CD8-positive, alpha-beta memory T cell (primary cell): Measurements from ENCODE around the gene STK39. TPM values are rescaled to one million over a fixed set of nuclear protein-coding genes. Genes with fewer than 3 reads are reported as not detected.
A peak's percentile ranks its signal among the peaks of the same experiment; 100 is the strongest.
"Not testable (repeated sequence)": the region's sequence is repeated elsewhere in the genome, so short reads cannot be mapped to it uniquely, and the experiment has no call there.

ENCODE experiments used
- CTCF ChIA-PET: fragments of 350-600 bp; sonication (Branson Sonifier 250); formaldehyde crosslinking; loops from one replicate; lab custom pipeline; 2021; ENCODE audit warnings: antibody characterized with exemption; lab: Charles Lee
- POLR2A ChIA-PET: fragments of 350-600 bp; sonication (Branson Sonifier 250); formaldehyde crosslinking; loops from one replicate; lab custom pipeline; 2021; ENCODE audit warnings: antibody characterized with exemption; lab: Charles Lee
- DNase-seq, 5 donors: peaks; one replicate each; pipeline versions ENCODE4 v3.0.0 to v3.0.0-alpha.2; 2020 to 2022; ENCODE audit warnings: mixed read lengths in 1 of 5
- H3K27ac ChIP-seq: one replicate; pipeline ENCODE4 v1.7.0; 2013; ENCODE audit warnings: low read depth, mild to moderate bottlenecking, low read length, moderate library complexity
- H3K27me3 ChIP-seq: 2 replicates; pipeline ENCODE4 v1.7.0; 2013; ENCODE audit warnings: low read length, mild to moderate bottlenecking; ENCODE audit not compliant: insufficient read depth, poor library complexity, severe bottlenecking
- H3K36me3 ChIP-seq: 2 replicates; pipeline ENCODE4 v1.7.0; 2013; ENCODE audit warnings: mild to moderate bottlenecking, low read length, moderate library complexity; ENCODE audit not compliant: insufficient read depth
- H3K4me1 ChIP-seq: 2 replicates; pipeline ENCODE4 v1.7.0; 2013; ENCODE audit warnings: mild to moderate bottlenecking, low read length, moderate library complexity; ENCODE audit not compliant: insufficient read depth
- H3K4me3 ChIP-seq: 2 replicates; pipeline ENCODE4 v1.7.0; 2013; ENCODE audit warnings: mild to moderate bottlenecking, low read length
- H3K9me3 ChIP-seq: 2 replicates; pipeline ENCODE4 v1.7.0; 2013; ENCODE audit warnings: mild to moderate bottlenecking, low read length
- H3K27ac Mint-ChIP-seq, 8 donors: one replicate each; pipeline ENCODE4 v1.8.0; 2020 to 2021; ENCODE audit warnings: mixed read lengths in 8 of 8, mild to moderate bottlenecking in 6 of 8, inconsistent platforms in 3 of 8, moderate library complexity in 3 of 8
- H3K27me3 Mint-ChIP-seq, 2 donors: one replicate each; pipeline ENCODE4 v1.8.0; 2020 to 2021; ENCODE audit warnings: mixed read lengths in 2 of 2, mild to moderate bottlenecking in 1 of 2, moderate library complexity in 1 of 2
- H3K36me3 Mint-ChIP-seq, 3 donors: one replicate each; pipeline ENCODE4 v1.8.0; 2020 to 2021; ENCODE audit warnings: mixed read lengths in 3 of 3, inconsistent platforms in 1 of 3, mild to moderate bottlenecking in 1 of 3
- H3K4me1 Mint-ChIP-seq, 3 donors: one replicate each; pipeline ENCODE4 v1.8.0; 2020 to 2021; ENCODE audit warnings: mixed read lengths in 3 of 3, inconsistent platforms in 1 of 3, mild to moderate bottlenecking in 1 of 3
- H3K4me3 Mint-ChIP-seq, 7 donors: one replicate each; pipeline ENCODE4 v1.8.0; 2020 to 2021; ENCODE audit warnings: mixed read lengths in 7 of 7, mild to moderate bottlenecking in 6 of 7, moderate library complexity in 4 of 7, inconsistent platforms in 2 of 7
- H3K9me3 Mint-ChIP-seq, 5 donors: one replicate each; pipeline ENCODE4 v1.8.0; 2020 to 2022; ENCODE audit warnings: mixed read lengths in 5 of 5, mild to moderate bottlenecking in 3 of 5, moderate library complexity in 2 of 5, inconsistent platforms in 1 of 5
- polyA plus RNA-seq: library from polyadenylated mRNA; unstranded; fragments of 300-500 nt; fragmentation: Illumina TruSeq; gene quantifications from one replicate; pipeline ENCODE4 v1.2.3, GENCODE V29; 2021
- total RNA-seq, 2 experiments: library from RNA; stranded (reverse); gene quantifications; one replicate each; pipeline ENCODE4 v1.2.3, GENCODE V29; 2021

STK39 gene
- total and polyA plus RNA-seq, 3 experiments from 2014 or later: 11.2 to 28.3 (median 25.7) TPM

DNA sequence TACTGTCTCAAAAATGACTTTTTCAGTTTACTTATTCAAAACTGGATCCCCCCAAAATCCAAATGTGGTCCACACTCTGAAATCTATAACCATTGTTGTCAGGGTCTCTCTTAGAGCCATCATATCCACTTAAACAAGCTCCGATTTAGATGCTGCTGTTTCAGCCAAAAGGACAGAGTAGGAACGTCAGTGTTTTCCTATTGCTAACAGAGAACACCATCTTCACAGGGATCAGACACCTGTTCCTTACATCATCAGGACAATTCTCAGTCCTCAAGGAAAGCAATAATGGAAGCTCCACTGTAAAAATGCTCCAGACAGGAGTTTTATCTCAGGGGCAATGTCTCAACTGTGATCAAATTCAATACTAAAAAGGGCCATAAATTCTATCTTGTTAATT, 155.4 kb downstream of the STK39 start:
- H3K27me3 Mint-ChIP-seq: no peaks in the 10 kb centered on the region
- no peaks in the 10 kb centered on the region for H3K9me3 Mint-ChIP-seq
- Histone ChIP-seq H3K36me3 (no peaks in the 10 kb centered on the region), H3K4me3 (no peak overlapping the region), H3K9me3 (no peaks in the 10 kb centered on the region), H3K27ac (no peak overlapping the region), H3K4me1 (peaks cover 5% of the 10 kb centered on the region), H3K27me3 (no peaks in the 10 kb centered on the region)
- CTCF ChIA-PET: interaction anchor here (1.4 kb wide), 1 partner anchor 25 kb away, joined by 3 read pairs; no protein-coding TSS in a partner anchor
- POLR2A ChIA-PET: no interaction called here
- peaks cover 2 to 7% (median 4%) of the 10 kb centered on the region in 3 donors for H3K36me3 Mint-ChIP-seq
- H3K4me3 Mint-ChIP-seq: no peak overlapping the region
- H3K4me1 Mint-ChIP-seq: peaks cover 17 to 21% (median 19%) of the 10 kb centered on the region in 3 donors
- no peak for DNase-seq
- no peak overlapping the region for H3K27ac Mint-ChIP-seq

DNA sequence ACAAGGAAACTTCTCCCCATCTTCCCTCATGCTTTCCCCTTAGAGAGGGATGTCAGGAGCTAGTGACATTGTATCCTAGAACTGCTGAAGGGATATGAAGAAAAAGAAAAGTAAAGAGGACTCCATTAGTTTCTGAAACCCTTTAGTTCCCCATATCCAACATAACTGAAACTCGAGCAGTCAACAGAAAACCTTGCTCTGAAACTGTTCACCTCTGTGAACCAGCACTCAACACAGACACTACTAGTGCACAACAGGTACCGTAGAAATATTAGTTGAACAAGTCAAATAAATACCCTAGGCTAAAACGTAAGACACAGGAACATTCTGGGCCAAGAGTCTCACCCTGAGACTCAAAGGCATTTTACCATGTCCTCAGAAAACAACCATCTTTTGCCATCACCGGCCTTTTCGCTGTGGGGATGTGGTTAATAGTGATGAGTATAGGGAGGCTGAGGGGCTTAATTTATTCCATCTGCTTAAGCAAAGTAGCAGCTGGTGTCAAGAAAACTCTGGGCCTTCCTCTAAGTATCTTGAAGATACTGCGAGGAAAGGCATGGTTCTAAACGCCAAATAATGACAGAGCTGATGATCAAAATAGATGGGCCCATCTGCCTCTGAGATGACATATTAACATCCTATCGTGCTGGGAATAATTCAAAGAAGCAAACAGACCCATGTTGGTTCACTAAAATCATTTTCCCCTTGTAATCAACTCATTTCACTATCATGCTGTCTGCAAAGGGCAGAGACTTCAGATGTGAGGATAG, 156.8 kb downstream of the STK39 start:
- CTCF ChIA-PET: interaction anchor here (1.4 kb wide), 1 partner anchor 27 kb away, joined by 3 read pairs; no protein-coding TSS in a partner anchor
- no peak overlapping the region for H3K27ac ChIP-seq
- H3K36me3 Mint-ChIP-seq: peaks cover 6 to 8% (median 6%) of the 10 kb centered on the region in 3 donors

DNA sequence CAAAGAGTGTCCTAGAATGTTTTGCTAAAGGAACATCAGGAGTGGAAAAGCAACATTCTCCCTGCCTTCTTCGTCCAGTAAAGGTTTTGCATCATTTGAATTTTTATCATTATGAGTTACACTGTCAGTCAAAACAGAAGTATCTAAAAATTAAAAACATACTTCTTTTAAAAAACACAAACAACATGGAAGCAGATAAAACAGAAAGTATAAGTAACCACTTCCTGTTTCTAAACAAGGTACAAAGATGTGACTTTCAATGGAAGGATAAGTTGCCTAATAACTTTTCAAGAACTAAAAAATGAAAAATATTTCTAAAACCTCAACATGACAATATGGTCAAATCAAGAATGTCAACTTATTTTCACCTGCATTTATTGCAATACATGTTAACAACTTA, 158.2 kb downstream of the STK39 start:
- peaks cover 6 to 13% (median 12%) of the 10 kb centered on the region in 3 donors for H3K36me3 Mint-ChIP-seq
- H3K36me3 ChIP-seq: no peaks in the 10 kb centered on the region
- H3K9me3 Mint-ChIP-seq: no peaks in the 10 kb centered on the region
- no peaks in the 10 kb centered on the region for H3K27me3 Mint-ChIP-seq
- H3K27ac ChIP-seq: no peak overlapping the region
- H3K4me1 Mint-ChIP-seq: peaks cover 21 to 26% (median 24%) of the 10 kb centered on the region in 3 donors
- DNase-seq: no peak
- peak overlapping the region in 3 of 8 donors; percentile 68 to 84 (median 82) for H3K27ac Mint-ChIP-seq
- H3K4me1 ChIP-seq: peaks cover 5% of the 10 kb centered on the region
- no peaks in the 10 kb centered on the region for H3K27me3 ChIP-seq
- H3K9me3 ChIP-seq: no peaks in the 10 kb centered on the region
- ChIA-PET CTCF (no interaction called here), POLR2A (no interaction called here)
- peak overlapping the region in 5 of 7 donors; percentile 28 to 65 (median 46) for H3K4me3 Mint-ChIP-seq
- H3K4me3 ChIP-seq: no peak overlapping the region

More for the DNA sequence above, 156.8 kb downstream of the STK39 start:
- H3K9me3 ChIP-seq: no peaks in the 10 kb centered on the region
- POLR2A ChIA-PET: no interaction called here
- H3K4me1 ChIP-seq: peaks cover 5% of the 10 kb centered on the region
- Mint-ChIP-seq H3K4me1 (peaks cover 17 to 24% (median 20%) of the 10 kb centered on the region in 3 donors), H3K4me3 (no peak overlapping the region), H3K27ac (peak overlapping the region; percentile 5 to 79 (median 52)), H3K9me3 (no peaks in the 10 kb centered on the region), H3K27me3 (no peaks in the 10 kb centered on the region)
- no peaks in the 10 kb centered on the region for H3K27me3 ChIP-seq
- DNase-seq: no peak
- H3K36me3 ChIP-seq: no peaks in the 10 kb centered on the region
- no peak overlapping the region for H3K4me3 ChIP-seq

DNA sequence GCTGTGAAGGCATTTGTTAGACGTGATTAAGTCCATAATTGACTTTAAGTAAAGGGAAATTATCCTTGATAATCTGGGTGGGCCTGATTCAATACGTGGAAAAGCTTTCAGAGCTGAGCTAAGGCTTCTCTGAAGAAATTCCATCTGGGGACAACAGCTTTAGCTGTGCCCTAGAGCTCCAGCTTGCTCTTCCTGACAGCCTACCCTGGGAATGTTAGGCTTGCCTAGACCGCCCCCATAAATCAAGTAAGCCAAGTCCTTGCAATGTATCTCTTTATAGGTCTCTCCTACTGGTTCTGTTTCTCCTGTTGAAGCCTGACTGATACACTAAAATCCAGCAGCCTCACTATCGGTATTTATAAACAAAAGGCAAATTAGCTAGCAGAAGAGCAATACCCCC, 160.0 kb downstream of the STK39 start:
- ChIA-PET CTCF (no interaction called here), POLR2A (no interaction called here)
- peaks cover 25 to 34% (median 30%) of the 10 kb centered on the region in 3 donors for H3K4me1 Mint-ChIP-seq
- peak overlapping the region in 1 of 7 donors; percentile 24 for H3K4me3 Mint-ChIP-seq
- no peak overlapping the region for H3K27ac ChIP-seq
- H3K4me3 ChIP-seq: no peak overlapping the region
- no peaks in the 10 kb centered on the region for H3K9me3 ChIP-seq
- no peaks in the 10 kb centered on the region for H3K27me3 Mint-ChIP-seq
- no peak overlapping the region for H3K27ac Mint-ChIP-seq
- no peaks in the 10 kb centered on the region for H3K27me3 ChIP-seq
- H3K9me3 Mint-ChIP-seq: no peaks in the 10 kb centered on the region
- peaks cover 5% of the 10 kb centered on the region for H3K4me1 ChIP-seq
- DNase-seq: no peak
- H3K36me3 ChIP-seq: no peaks in the 10 kb centered on the region
- H3K36me3 Mint-ChIP-seq: peaks cover 11 to 21% (median 12%) of the 10 kb centered on the region in 3 donors

DNA sequence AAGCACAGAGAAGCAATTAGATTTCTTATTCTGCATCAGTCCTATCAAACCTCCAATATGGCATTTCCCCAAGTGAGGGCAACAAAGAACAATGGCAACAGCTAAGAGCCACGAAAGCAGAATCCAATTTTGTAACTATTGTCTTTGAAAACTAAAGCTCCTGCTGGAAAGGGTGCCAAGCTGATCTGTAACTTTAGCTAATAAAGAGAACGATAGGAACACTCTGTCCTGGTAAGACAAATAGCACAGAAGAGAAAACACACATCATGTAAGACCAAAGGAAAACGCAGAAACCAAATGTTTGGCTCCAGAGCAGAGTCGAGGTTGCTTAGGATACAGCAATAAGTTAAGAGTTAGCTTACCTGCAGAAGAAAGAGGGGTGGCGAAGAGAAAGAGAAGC, 160.5 kb downstream of the STK39 start:
- POLR2A ChIA-PET: no interaction called here
- H3K4me1 Mint-ChIP-seq: peaks cover 27 to 37% (median 35%) of the 10 kb centered on the region in 3 donors
- no peaks in the 10 kb centered on the region for H3K9me3 Mint-ChIP-seq
- H3K27me3 ChIP-seq: no peaks in the 10 kb centered on the region
- H3K4me3 Mint-ChIP-seq: no peak overlapping the region
- H3K36me3 ChIP-seq: no peaks in the 10 kb centered on the region
- H3K36me3 Mint-ChIP-seq: peaks cover 12 to 22% (median 14%) of the 10 kb centered on the region in 3 donors
- DNase-seq: no peak
- no peak overlapping the region for H3K4me3 ChIP-seq
- CTCF ChIA-PET: no interaction called here
- H3K9me3 ChIP-seq: no peaks in the 10 kb centered on the region
- H3K27me3 Mint-ChIP-seq: no peaks in the 10 kb centered on the region
- H3K4me1 ChIP-seq: peaks cover 5% of the 10 kb centered on the region
- no peak overlapping the region for H3K27ac ChIP-seq
- no peak overlapping the region for H3K27ac Mint-ChIP-seq

DNA sequence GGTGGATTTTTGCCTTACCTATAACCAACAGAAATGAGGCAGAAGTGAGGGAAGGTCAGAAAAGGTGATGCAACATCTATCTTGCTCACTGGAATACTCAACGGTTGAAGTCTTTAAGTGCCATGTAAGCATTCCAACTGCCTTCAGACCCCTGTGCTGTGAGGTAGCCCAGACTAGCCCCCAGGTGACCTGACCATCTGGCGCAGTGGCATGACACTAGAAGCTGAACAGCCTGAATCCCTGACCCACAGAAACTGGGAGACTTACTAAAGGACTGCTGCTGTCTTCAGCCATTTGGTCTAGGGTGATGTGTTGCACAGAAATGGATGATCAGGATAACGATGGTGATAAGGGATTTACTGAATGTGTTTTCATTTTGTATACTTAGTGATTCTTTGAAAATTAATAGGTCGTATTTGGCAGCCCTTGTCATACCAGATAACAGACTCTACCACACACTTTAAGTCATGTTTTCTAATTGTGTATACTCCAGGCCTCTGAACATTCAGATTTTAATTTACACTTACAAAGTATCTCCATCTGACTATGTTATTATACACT, 161.5 kb downstream of the STK39 start:
- Histone ChIP-seq H3K27me3 (no peaks in the 10 kb centered on the region), H3K36me3 (no peaks in the 10 kb centered on the region), H3K9me3 (no peaks in the 10 kb centered on the region), H3K4me3 (no peak overlapping the region), H3K4me1 (peaks cover 5% of the 10 kb centered on the region), H3K27ac (no peak overlapping the region)
- peaks cover 27 to 41% (median 37%) of the 10 kb centered on the region in 3 donors for H3K4me1 Mint-ChIP-seq
- peak overlapping the region in 2 of 8 donors; percentile 37 to 75 for H3K27ac Mint-ChIP-seq
- ChIA-PET POLR2A (no interaction called here), CTCF (interaction anchor here (1.2 kb wide), 1 partner anchor 9 kb away, joined by 3 read pairs; no protein-coding TSS in a partner anchor)
- H3K27me3 Mint-ChIP-seq: no peaks in the 10 kb centered on the region
- no peak for DNase-seq
- no peak overlapping the region for H3K4me3 Mint-ChIP-seq
- H3K9me3 Mint-ChIP-seq: no peaks in the 10 kb centered on the region
- H3K36me3 Mint-ChIP-seq: peaks cover 12 to 27% (median 16%) of the 10 kb centered on the region in 3 donors

DNA sequence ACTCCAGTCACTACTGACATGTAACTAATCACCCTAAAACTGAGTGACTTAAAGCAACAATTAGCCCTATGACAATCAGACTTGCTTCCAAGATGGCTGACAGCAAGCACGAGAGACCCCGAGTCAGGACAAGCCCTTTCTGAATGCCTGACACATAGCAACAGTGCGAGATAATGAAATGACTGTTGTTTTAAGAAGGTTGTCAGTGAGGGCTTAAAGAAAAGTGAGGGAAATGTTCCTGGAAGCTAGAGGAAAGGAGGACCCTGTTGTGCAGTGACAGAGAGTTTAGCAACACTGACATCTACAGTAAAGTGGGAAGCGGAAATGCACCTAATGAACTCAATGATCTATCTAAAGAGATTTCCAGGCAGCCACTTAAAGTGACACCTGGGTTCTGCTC, 163.1 kb downstream of the STK39 start:
- H3K4me1 ChIP-seq: peaks cover 5% of the 10 kb centered on the region
- H3K27me3 ChIP-seq: no peaks in the 10 kb centered on the region
- no peaks in the 10 kb centered on the region for H3K9me3 Mint-ChIP-seq
- H3K36me3 ChIP-seq: no peaks in the 10 kb centered on the region
- no peaks in the 10 kb centered on the region for H3K9me3 ChIP-seq
- H3K4me3 ChIP-seq: no peak overlapping the region
- peak overlapping the region in 1 of 8 donors; percentile 76 for H3K27ac Mint-ChIP-seq
- peaks cover 17 to 34% (median 22%) of the 10 kb centered on the region in 3 donors for H3K36me3 Mint-ChIP-seq
- no peak overlapping the region for H3K4me3 Mint-ChIP-seq
- peaks cover 22 to 44% (median 43%) of the 10 kb centered on the region in 3 donors for H3K4me1 Mint-ChIP-seq
- no peak overlapping the region for H3K27ac ChIP-seq
- ChIA-PET CTCF (no interaction called here), POLR2A (no interaction called here)
- H3K27me3 Mint-ChIP-seq: no peaks in the 10 kb centered on the region
- DNase-seq: no peak

DNA sequence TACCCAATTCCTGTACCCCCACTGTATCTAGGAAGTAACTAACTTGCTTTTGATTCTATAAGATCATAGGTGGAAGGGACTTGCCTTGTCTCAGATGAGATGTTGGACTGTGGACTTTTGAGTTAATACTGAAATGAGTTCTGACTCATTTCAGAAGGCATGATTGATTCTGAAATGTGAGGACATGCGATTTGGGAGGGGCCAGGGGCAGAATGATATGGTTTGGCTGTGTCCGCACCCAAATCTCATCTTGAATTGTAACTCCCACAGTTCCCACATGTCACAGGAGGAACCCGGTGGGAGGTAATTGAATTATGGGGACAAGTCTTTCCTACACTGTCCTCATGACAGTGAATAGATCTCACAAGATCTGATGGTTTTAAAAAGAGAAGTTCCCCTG, 165.9 kb downstream of the STK39 start:
- peaks cover 13 to 43% (median 22%) of the 10 kb centered on the region in 3 donors for H3K36me3 Mint-ChIP-seq
- H3K9me3 Mint-ChIP-seq, POLR2A ChIA-PET, H3K27me3 Mint-ChIP-seq, H3K4me3 Mint-ChIP-seq, H3K4me1 ChIP-seq, H3K36me3 ChIP-seq, H3K27ac ChIP-seq, H3K4me3 ChIP-seq, CTCF ChIA-PET, H3K9me3 ChIP-seq, H3K27me3 ChIP-seq, DNase-seq: not testable (repeated sequence)
- peak overlapping the region in 3 of 8 donors; percentile 10 to 33 (median 30) for H3K27ac Mint-ChIP-seq
- H3K4me1 Mint-ChIP-seq: peaks cover 16 to 45% (median 30%) of the 10 kb centered on the region in 3 donors
